Activated CD8-positive, alpha-beta memory T cell treated with anti-CD3 and anti-CD28 coated beads for 24 hours (primary cell): ENCODE measurements around the gene PNPLA3.

Source experiments
- DNase-seq: peaks from one replicate; pipeline ENCODE4 v3.0.0-alpha.2; 2020

PNPLA3 gene

DNA sequence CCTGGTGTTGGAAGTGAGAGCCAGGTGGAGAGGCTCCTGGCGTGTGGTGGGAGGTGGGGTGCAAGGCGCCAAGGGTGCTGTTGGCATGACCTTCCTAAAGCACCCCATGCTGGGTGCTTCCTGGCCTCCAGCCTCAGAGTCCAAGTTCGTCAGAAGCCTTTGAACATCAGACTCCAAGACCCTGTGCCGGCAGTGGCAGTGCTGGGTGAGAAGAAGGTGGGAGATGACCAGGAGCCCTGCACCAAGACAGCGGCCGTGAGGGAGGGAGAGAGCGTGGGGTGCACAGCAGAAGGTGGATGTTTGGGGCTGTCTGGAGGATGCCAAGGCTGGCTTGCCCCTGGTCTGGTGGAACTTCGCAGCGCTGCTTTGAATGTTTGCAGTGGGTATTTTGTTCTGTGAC lies 70.8 kb downstream of the PNPLA3 start:
- no peak for DNase-seq

DNA sequence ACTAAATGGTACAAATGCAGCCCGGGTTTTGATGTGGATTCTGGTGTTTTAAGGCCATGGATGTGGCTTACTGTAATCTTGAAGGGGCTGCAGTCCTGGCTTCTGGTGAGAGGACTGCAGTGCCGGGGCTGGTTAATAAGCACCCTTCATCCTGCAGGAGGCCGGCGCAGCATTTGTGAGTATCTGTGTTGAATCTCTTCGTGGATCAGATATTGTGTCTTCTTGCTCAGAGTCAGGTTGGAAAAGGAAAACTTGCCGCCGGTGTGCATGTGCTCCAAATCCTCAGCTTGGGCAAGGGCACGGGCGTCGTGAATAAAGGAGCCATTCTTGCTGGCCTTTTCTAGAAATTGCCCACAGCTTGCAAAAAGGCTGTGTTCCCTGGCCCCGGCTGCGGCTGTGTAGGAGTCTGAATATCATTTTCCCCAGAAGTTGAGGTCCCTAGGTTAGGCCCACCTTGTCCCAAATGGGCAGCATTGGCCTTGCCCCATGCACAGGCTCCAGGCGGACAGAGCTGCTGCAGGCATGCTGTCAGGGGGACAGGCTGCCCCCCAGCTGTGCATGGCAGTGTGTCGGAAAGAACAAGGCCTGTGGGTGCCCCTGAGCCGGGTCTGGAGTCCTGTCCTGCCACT lies 71.6 kb downstream of the PNPLA3 start:
- no peak for DNase-seq

GRCh38 chr22:43995798-43996169 lies 72.2 kb downstream of the PNPLA3 start:
- no peak for DNase-seq

DNA sequence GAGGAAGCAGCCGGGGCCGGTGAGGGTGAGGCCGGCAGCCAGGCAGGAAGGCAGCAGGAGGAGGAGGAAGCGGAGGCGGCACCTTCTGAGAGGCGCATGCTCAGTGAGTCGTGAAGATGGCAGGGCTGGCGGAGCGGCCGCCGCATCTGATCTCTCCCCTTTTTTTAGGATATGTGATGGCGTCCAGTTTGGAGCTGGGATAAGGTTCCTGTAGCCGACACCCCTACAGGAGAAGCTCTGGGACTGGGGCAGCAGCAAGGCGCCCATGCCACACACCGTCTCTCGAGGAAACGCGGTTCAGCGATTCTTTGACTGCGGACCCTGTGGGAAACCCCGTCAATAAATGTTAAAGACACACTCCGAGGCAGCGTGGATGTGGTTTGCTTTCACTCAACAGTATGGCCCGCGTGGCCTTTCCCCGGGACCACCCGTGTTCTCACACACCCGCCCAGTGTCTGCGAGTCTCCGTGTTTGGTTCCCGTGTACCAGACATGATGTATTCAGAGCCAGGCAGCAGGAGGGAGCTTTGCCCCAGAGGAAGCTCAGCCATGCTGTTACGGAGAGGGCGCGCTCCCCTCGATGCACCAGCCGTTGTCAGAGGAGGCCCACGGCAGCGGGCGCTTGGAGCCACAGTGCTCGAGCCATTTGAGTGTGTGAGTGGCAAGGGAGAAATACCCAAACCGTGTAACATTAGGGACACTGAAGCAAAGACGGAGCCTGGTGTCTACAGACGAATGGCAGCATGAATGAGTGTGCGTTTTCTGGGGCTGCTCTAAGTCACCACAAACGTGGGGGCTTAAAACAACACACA lies 72.8 kb downstream of the PNPLA3 start:
- peak; percentile 88 for DNase-seq

- no peak for DNase-seq
These were observed 73.3 kb downstream of the PNPLA3 start for GRCh38 chr22:43996981-43997265.
